Smooth muscle cell of the coronary artery (primary cell): Measurements from ENCODE around the gene PYURF. TPM values are rescaled to one million over a fixed set of nuclear protein-coding genes. Genes with fewer than 3 reads are reported as not detected.

Experiments used
- total RNA-seq: library from RNA; depleted of rRNA; stranded (reverse); fragments of >200 nt; gene quantifications from 2 replicates; pipeline ENCODE4 v1.2.3, GENCODE V29; 2014; ENCODE audit warnings: low replicate concordance

PYURF gene
- total RNA-seq, result 45.0 and 77.2 TPM in 2 replicates

GRCh38 chr4:88523325-88524129, at the start of gene PYURF:
Gene PYURF, minus strand, starts transcription at chr4:88523776. Its CDS starts 76 bp downstream, at chr4:88523700.

Other genes starting within 250 kb of the PYURF start
- 20.3 and 32.8 TPM in 2 replicates for gene PPM1K, start 239.2 kb downstream of the PYURF start, total RNA-seq
- gene HERC6, start 144.9 kb downstream of the PYURF start, total RNA-seq, result 3.2 and 5.0 TPM in 2 replicates
- gene HERC5, start 66.7 kb downstream of the PYURF start, total RNA-seq, result 1.1 and 1.8 TPM in 2 replicates
- gene HERC3, start 68.7 kb upstream of the PYURF start, total RNA-seq, result 7.9 and 9.2 TPM in 2 replicates
- gene NAP1L5, start 174.1 kb upstream of the PYURF start, total RNA-seq, result 7.5 and 7.6 TPM in 2 replicates